GM23248 (cell line): ENCODE measurements around the gene PPFIA2. TPM values are rescaled to one million over a fixed set of nuclear protein-coding genes. Genes with fewer than 3 reads are reported as not detected.
A peak's percentile ranks its signal among the peaks of the same experiment; 100 is the strongest.
"Not testable (repeated sequence)": the region's sequence is repeated elsewhere in the genome, so short reads cannot be mapped to it uniquely, and the experiment has no call there.

Source experiments
- DNase-seq: peaks from one replicate; pipeline ENCODE4 v3.0.0-alpha.2; 2015
- H2AFZ ChIP-seq: fragments of 200-600 bp; sonication (generic); 2 replicates; pipeline ENCODE4 v1.6.1; 2016; ENCODE audit warnings: antibody characterized with exemption
- H3F3A ChIP-seq: fragments of 200-600 bp; sonication (generic); 2 replicates; pipeline ENCODE4 v1.6.1; 2016; ENCODE audit warnings: mild to moderate bottlenecking, antibody characterized with exemption, mixed run types; ENCODE audit not compliant: insufficient read depth
- H3K27ac ChIP-seq: fragments of 200-600 bp; sonication (generic); 2 replicates; pipeline ENCODE4 v1.5.1; 2016; ENCODE audit warnings: mild to moderate bottlenecking
- H3K27me3 ChIP-seq: fragments of 200-600 bp; sonication (generic); replicated peaks from 2 replicates; pipeline ENCODE4 v1.6.1; 2016; ENCODE audit warnings: mild to moderate bottlenecking; ENCODE audit not compliant: insufficient read depth
- H3K36me3 ChIP-seq: fragments of 200-600 bp; sonication (generic); 2 replicates; pipeline ENCODE4 v1.6.1; 2016; ENCODE audit warnings: low read depth, mild to moderate bottlenecking
- H3K4me1 ChIP-seq: fragments of 200-600 bp; sonication (generic); 2 replicates; pipeline ENCODE4 v1.6.1; 2016; ENCODE audit warnings: mild to moderate bottlenecking; ENCODE audit not compliant: insufficient read depth
- H3K4me2 ChIP-seq: fragments of 200-600 bp; sonication (generic); one replicate; pipeline ENCODE4 v1.6.1; 2016; ENCODE audit warnings: mild to moderate bottlenecking; ENCODE audit not compliant: unreplicated experiment
- H3K4me3 ChIP-seq: fragments of 200-600 bp; sonication (generic); 2 replicates; pipeline ENCODE4 v1.5.1; 2016; ENCODE audit warnings: mild to moderate bottlenecking
- H3K79me2 ChIP-seq: fragments of 200-600 bp; sonication (generic); 2 replicates; pipeline ENCODE4 v1.6.1; 2016; ENCODE audit warnings: mild to moderate bottlenecking; ENCODE audit not compliant: insufficient read depth
- H3K9ac ChIP-seq: fragments of 200-600 bp; sonication (generic); 2 replicates; pipeline ENCODE4 v1.6.1; 2016; ENCODE audit warnings: mild to moderate bottlenecking
- H3K9me2 ChIP-seq: fragments of 200-600 bp; sonication (generic); 2 replicates; pipeline ENCODE4 v1.6.1; 2016; ENCODE audit warnings: mixed run types, mild to moderate bottlenecking, moderate library complexity; ENCODE audit not compliant: insufficient read depth
- H3K9me3 ChIP-seq: fragments of 200-600 bp; sonication (generic); one replicate; pipeline ENCODE4 v1.6.1; 2017; ENCODE audit warnings: low read depth
- H4K20me1 ChIP-seq: fragments of 200-600 bp; sonication (generic); 2 replicates; pipeline ENCODE4 v1.6.0; 2016; ENCODE audit not compliant: insufficient read depth
- EZH2 ChIP-seq: fragments of 200-600 bp; sonication (generic); IDR thresholded peaks from 2 replicates; pipeline ENCODE4 v1.6.1; 2018; ENCODE audit warnings: antibody characterized with exemption, mild to moderate bottlenecking; ENCODE audit not compliant: insufficient read depth, poor library complexity, severe bottlenecking
- EZH2phosphoT487 ChIP-seq: fragments of 200-600 bp; sonication (generic); IDR thresholded peaks from 2 replicates; pipeline ENCODE4 v1.6.1; 2018; ENCODE audit warnings: antibody characterized with exemption, moderate library complexity, mild to moderate bottlenecking, low read depth; ENCODE audit not compliant: insufficient read depth
- WGBS, 2 experiments: methylation state at CpG; one replicate each; pipeline ENCODE4 v1.1.6; 2015 to 2017; ENCODE audit warnings: low lambda C conversion rate in 2 of 2, low coverage in 1 of 2; ENCODE audit errors: missing lambda C conversion rate in 2 of 2; 5-methylcytosine and 5-hydroxymethylcytosine counted together
- in situ Hi-C: fragments of 300-500 bp; cut with MboI; formaldehyde crosslinking; loops from 2 replicates; pipeline ENCODE4 v1.15.0; 2020
- polyA plus RNA-seq: library from polyadenylated mRNA; unstranded; fragments of >200 nt; fragmentation: Nextera tagmentation; extraction: Ambion mirVana; gene quantifications from 2 replicates; pipeline ENCODE4 v1.2.1, GENCODE V29; 2016
- total RNA-seq: library from RNA; depleted of rRNA; stranded (reverse); fragments of >200 nt; shearing (Covaris generic); gene quantifications from 2 replicates; pipeline ENCODE4 v1.2.3, GENCODE V29; 2014

Gene PPFIA2
- total and polyA plus RNA-seq, 2 experiments from 2014 or later: not detected

GRCh38 chr12:81597928-81598604 lies 161.1 kb downstream of the PPFIA2 start:
- Histone ChIP-seq H3K4me1 (no peaks in the 10 kb centered on the region), H3K9ac (no peak overlapping the region), H3K79me2 (no peaks in the 10 kb centered on the region), H3K27me3 (no peaks in the 10 kb centered on the region), H4K20me1 (no peaks in the 10 kb centered on the region), H3K9me2 (no peaks in the 10 kb centered on the region), H3K36me3 (no peaks in the 10 kb centered on the region), H3K4me2 (no peak overlapping the region), H3K9me3 (no peaks in the 10 kb centered on the region), H3K27ac (no peak overlapping the region), H3K4me3 (no peak overlapping the region), H3F3A (no peaks in the 10 kb centered on the region), H2AFZ (peak overlapping the region; percentile 26; the same call in 1 of the 2 replicates)
- peak; percentile 2 for DNase-seq
- in situ Hi-C loops: no loop called here
- 7 to 8% methylated on average over 7 of the region's 7 CpGs for WGBS, 2 experiments
- TF ChIP-seq EZH2phosphoT487: no peak
- no peak for TF ChIP-seq EZH2

GRCh38 chr12:81596558-81596957 lies 162.6 kb downstream of the PPFIA2 start:
- 39 to 44% methylated on average over 1 of the region's 1 CpG for WGBS, 2 experiments
- no peak overlapping the region for H3K4me2 ChIP-seq
- H3K36me3 ChIP-seq: no peaks in the 10 kb centered on the region
- H3K9me3 ChIP-seq: no peaks in the 10 kb centered on the region
- no peaks in the 10 kb centered on the region for H4K20me1 ChIP-seq
- in situ Hi-C loops: no loop called here
- no peaks in the 10 kb centered on the region for H3F3A ChIP-seq
- no peak overlapping the region for H3K4me3 ChIP-seq
- no peaks in the 10 kb centered on the region for H3K4me1 ChIP-seq
- H3K27me3 ChIP-seq: no peaks in the 10 kb centered on the region
- TF ChIP-seq EZH2: no peak
- TF ChIP-seq EZH2phosphoT487: no peak
- no peak overlapping the region for H3K9ac ChIP-seq
- no peaks in the 10 kb centered on the region for H3K79me2 ChIP-seq
- DNase-seq: no peak
- H3K27ac ChIP-seq: no peak overlapping the region
- H2AFZ ChIP-seq: no peak overlapping the region
- H3K9me2 ChIP-seq: no peaks in the 10 kb centered on the region

GRCh38 chr12:81591256-81591655 lies 167.9 kb downstream of the PPFIA2 start:
- Histone ChIP-seq H3K27me3 (no peaks in the 10 kb centered on the region), H3F3A (no peaks in the 10 kb centered on the region), H2AFZ (no peak overlapping the region), H3K4me2 (no peak overlapping the region), H3K79me2 (no peaks in the 10 kb centered on the region), H3K4me3 (no peak overlapping the region), H3K36me3 (no peaks in the 10 kb centered on the region), H3K27ac (no peak overlapping the region), H3K9ac (no peak overlapping the region), H3K4me1 (no peaks in the 10 kb centered on the region), H3K9me3 (no peaks in the 10 kb centered on the region), H3K9me2 (no peaks in the 10 kb centered on the region), H4K20me1 (no peaks in the 10 kb centered on the region)
- no peak for TF ChIP-seq EZH2phosphoT487
- no peak for TF ChIP-seq EZH2
- 45 to 52% methylated on average over 4 of the region's 4 CpGs for WGBS, 2 experiments
- DNase-seq: no peak
- in situ Hi-C loops: no loop called here

- DNase-seq, H3K79me2 ChIP-seq, H2AFZ ChIP-seq, H3K9me3 ChIP-seq, in situ Hi-C loops, H3K9ac ChIP-seq, H3K27ac ChIP-seq, H3K27me3 ChIP-seq, H3K4me1 ChIP-seq, H3K4me3 ChIP-seq, H3K4me2 ChIP-seq, H4K20me1 ChIP-seq, H3K9me2 ChIP-seq, H3K36me3 ChIP-seq, H3F3A ChIP-seq: not testable (repeated sequence)
- WGBS, 2 experiments: 54% methylated on average over 2 of the region's 2 CpGs
Observed at GRCh38 chr12:81590703-81591102, 168.4 kb downstream of the PPFIA2 start.
